GM18520 (cell line): ENCODE results near the gene ZNF584.
A peak's percentile ranks its signal among the peaks of the same experiment; 100 is the strongest.
"Not testable (repeated sequence)": the region's sequence is repeated elsewhere in the genome, so short reads cannot be mapped to it uniquely, and the experiment has no call there.

ENCODE experiments used
- ATAC-seq: cut with Tn5 transposase; IDR thresholded peaks from one replicate; pipeline ENCODE4 v1.9.1; 2021; ENCODE audit not compliant: unreplicated experiment

Gene ZNF584

DNA sequence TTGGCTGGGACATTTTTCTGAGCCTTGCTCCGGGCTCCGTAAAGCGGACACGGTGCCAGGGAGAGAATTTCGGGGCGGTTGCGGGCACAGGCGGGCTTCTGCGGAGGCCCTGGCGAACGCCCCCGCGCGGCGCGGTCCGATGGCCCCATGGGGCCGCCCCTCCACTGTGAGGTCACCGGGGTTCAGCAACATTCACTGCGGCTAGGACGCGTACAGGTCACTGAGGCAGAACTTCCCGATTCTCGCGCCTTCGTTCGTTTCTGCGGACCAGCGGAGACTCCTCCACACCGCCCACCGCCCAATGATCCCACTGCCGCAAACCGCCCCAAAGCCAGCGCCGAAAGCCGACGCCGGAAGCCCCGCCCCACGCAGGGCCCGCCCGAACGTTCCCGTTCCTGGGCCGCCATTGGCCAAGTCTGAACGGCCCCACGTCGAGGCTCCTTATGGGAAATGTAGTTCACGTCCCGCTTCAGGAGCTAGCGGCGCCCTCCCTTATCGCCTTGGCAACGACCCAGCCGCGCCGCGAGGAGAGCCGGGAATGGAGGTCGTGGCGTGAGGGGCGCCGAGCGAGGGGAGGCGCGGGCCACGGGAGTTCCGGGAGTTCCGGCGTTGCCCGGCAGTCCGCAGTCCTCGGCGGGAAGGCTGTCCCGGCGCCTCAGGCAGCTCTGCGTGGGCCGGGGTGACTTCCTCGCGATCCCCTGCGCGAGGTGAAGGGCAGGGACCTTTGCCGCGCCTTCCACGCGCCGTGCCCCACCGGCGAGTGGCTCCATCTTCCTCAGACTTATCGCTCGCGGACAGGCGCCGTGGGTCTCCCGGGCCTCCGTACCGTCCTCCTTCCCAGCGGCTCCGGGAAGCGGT lies at the start of gene ZNF584:
TSS of gene ZNF584 (plus strand) at position 498 of the 858 bp plus-strand sequence. CDS start 499 bp downstream, outside the sequence.
- ATAC-seq: peak; percentile 89

DNA sequence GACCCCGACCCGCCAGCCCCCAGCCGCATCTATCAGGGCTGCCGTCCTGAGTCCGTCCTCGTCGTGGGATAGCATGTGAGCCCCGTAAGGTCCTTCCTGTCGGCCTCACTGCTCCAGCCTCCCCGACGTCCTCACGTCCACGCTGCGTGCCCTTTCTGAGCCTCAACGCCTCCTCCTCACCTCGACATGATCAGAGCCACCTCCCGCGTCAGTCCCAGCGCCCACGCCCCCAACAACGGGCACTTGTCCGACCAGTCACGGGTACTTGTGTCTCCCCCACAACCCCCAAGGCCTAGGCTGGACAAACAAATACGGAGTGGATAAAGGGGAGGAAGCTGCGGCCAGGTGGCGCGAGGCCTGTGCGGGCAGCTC lies 46.6 kb upstream of the ZNF584 start:
- peak; percentile 3 for ATAC-seq

DNA sequence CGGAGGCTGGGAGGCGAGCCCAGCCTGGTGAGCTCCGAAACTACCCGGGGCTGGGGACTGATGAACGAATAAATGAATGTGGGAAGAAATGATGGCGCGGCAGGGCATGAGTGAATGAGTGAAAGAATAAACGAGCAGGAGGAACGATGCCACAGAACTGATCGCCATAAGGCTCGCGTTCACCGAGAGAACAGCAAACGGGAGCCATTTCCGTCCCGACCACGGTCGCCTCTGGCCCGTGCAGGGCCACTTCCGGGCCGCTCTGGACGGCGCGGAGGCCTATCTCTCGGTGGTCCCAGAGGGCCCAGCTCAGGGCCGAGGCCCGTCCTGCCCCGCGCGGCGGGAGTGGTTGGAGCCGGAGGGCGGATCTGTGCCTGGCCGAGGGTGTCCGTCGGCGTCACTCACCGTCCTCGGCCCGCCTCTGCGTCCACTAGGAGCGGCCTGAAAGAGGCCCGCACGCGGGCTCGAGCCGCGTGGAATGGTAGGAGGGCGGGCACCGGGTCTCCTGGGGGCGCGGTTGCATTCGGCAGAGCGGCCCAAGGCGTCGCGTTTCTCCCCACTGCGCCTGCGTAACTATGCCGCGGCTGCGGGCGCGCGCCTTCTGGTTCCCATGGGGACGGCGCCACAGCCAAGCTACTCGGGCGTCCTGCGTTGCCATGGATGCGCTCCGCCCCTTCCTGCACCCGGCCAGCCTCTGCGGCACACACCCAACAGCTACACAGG lies 46.0 kb upstream of the ZNF584 start, which contains the start of gene ZNF497:
TSS of gene ZNF497 (minus strand) at position 480 of the 723 bp plus-strand sequence. CDS start 5,116 bp downstream, outside the sequence.
- peak; percentile 89 for ATAC-seq

DNA sequence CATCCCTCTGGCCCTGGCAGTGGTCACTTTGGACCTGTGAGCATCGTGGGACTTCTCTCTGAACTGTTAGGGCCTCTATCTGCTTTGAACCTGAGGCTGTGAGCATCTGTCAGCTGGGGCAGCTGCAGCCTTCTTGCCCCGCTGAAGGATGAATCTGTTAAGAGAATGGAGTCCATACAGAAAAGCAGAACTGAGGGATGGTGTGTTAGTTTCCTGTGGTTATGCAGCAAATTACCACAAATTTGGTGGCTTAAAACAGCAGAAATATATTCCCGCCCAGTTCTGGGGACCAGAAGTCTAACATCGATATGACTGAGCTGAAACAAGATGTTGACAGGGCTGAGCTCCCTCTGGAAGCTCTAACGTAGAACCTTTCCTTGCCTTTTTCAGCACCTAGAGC lies 44.3 kb upstream of the ZNF584 start:
- no peak for ATAC-seq

DNA sequence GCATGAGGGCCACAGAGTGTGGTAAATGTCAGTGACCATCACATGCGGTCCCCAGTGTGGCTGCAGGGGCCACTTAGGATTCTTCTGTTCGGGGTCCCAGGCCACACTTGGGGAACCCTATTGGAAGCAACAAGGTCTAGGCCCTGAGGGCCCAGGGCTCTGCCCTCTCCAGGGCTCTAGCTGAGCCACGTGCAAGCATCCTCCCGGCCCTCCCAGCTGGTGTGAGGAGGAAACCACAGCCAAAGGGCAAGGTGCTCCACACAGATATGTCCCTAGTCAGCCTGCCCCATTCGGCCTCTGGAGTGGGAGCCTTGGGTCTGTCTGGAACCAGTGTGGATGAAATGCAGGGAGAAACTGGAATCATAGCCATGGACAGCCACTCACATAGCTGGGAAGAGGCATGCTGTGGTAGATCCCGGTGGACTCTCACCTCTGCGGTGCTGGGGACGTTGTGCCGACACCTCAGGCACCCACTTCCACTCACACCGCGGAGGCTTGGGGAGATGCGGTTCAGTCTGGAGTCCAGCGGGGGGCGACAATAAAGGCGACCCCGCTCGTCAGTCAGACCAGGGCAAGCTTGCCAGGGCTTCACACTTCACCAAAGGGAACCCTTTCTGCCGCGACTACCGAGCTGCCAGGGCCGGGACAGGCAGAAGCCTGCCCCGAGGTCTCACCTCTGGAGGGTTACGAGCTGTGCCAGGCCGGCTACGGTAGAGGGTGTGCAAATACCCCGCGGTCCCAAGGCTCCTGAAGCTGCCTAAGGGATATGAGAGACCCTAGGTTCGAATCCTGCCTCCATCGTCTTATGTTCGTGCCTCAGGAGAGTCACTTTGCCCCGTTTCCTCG lies 41.6 kb upstream of the ZNF584 start:
- ATAC-seq: no peak

DNA sequence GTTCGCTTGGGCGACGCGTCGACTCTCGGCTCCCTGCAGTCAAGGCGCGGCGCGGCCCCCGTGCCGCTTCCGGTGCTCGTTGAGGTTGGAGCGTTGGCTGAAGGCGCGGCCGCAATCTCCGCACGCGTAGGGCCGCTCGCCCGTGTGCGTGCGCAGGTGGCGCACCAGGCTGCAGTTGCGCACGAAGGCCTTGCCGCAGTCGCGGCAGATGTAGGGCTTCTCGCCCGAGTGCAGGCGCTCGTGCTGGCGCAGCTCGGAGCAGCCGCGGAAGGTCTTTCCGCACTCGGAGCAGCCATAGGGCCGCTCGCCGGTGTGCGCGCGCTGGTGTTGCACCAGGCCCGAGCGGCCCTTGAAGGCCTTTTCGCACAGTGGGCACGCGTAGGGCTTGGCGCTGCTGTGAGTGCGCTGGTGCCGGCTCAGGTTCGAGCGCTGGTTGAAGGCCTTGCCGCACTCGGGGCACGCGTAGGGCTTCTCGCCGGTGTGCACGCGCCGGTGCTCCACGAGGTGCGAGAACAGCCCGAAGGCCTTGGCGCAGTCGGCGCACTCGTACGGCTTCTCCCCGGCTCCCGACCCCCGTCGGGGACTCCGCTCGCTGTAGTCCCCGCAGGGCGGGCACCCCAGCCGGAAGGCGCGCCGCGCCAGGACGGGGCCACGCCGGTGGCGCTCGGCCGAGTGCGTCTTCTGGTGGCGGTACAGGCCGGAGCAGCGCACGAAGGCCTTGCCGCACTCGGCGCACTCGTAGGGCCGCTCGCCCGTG lies 40.6 kb upstream of the ZNF584 start:
- no peak for ATAC-seq

DNA sequence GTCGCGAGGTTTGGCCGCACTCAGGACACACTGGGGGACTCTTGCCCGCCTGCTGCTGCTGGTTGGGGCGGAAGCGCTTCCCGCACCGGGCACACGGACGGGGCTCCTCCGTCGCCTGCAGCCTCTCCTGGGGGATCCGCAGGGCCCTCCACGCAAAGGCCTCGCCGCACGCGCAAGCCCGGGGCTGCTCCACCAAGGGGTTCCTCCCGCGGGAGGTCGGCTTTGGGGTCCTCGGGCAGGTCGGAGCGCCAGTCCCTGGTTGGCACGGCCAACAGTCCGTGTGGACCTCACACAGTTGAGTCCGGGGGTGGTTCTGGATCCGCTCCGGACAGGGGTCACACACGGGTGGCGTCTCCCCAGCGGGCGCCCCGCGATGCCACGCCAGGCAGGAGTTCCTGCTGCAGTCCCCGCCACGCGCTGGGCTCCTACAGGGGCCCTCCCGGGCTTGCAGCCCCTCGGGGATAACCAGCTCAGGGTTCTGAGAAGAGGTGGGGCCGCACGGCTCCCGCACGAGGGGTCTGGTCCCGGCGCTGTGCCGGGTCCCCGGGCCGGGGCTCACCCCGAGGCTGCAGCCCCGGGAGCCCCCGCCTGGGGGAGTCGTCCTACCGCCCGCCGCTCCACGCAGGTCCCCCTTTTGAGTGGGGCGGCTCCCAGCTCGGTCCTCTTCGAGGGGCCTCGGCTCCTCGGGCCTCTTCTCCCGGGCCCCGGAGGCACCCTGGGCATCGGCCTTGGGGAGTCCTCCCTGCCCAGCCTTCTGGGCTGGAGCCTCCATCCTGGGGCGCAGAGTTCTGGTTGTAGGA lies 39.7 kb upstream of the ZNF584 start:
- ATAC-seq: no peak

DNA sequence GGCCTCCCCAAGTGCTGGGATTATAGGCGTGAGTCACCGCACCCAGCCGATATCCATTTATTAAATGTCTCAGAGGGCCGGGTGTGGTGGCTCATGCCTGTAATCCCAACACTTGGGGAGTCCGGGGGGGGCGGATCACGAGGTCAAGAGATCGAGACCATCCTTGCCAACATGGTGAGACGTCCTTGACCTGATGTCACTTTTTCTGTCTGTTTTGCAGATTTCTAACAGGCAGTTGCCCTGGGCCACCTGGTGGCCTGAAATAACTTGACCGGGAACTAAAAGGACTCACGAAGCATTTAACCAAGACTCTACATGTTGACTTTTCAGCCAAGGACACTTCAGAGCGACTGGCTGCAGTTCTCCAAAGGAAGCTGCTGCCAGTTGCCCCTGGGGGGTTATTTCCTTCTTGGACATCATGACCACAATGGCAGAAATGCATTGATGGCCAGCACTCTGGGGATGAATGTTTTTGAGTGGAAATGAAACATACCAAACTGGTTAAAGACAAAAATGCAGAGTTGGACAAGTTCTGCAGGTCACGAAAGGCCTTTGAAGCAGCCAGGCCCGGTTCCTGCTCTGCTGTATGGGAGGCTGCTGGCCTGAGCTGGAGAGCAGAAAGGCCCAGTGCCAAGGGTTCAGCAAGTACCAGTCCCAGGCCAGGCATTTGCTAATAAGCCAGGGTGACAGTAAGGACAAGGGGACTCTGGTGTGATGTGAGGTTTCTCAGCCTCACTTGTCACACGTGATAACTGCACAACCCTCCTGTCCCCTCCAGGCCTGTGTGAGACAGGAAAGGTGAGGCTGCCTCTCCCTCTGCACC lies 35.9 kb upstream of the ZNF584 start:
- ATAC-seq: no peak

DNA sequence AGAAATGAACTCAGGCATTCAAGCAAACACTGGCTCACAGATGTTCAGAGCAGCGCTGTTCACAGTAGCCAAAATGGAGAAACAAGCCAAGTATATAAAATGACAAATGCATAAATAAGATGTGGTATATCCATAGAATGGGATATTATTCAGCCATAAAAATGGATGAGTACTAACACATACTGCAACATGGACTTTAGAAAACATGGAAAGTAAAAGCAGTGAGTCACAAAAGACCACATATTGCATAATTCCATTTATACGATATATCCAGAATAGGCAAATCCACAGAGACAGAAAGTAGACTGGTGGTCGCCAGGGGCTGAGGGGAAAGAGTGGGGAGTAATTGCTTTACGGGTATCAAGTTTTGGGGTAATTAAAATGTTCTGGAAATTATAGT lies 34.2 kb upstream of the ZNF584 start:
- ATAC-seq: no peak

DNA sequence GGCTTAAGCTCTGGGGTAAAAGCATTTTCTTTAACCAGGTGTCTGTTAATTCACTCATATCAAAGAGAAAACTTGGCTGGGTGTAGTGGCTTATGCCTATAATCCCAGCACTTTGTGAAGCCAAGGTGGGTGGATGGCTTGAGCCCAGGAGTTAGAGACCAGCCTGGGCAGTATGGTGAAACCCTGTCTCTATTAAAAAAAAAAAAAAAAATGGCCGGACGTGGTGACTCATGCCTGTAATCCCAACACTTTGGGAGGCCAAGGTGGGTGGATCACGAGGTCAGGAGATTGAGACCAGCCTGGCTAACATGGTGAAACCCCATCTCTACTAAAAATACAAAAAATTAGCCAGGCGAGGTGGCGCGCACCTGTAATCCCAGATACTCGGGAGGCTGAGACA lies 31.7 kb upstream of the ZNF584 start:
- not testable (repeated sequence) for ATAC-seq

DNA sequence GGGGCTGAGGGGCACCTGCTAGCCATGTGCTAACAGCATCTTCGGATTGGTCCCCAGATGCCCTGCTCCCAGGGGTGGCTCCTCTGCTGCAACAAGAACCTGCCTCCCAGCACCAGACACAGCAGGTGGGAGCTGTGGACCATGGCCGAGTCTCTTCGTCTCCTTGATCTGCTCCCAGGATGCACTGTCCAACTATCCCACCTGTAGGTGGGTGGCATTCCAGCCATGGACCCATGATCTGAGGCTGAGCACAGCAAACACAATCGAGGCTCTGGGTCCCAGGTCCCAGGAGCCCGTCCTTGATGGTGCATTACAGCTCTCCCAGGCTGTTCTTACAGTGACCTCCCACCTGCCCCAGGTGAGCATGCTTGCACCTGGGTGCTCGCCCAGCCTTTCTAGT lies 29.2 kb upstream of the ZNF584 start:
- no peak for ATAC-seq

DNA sequence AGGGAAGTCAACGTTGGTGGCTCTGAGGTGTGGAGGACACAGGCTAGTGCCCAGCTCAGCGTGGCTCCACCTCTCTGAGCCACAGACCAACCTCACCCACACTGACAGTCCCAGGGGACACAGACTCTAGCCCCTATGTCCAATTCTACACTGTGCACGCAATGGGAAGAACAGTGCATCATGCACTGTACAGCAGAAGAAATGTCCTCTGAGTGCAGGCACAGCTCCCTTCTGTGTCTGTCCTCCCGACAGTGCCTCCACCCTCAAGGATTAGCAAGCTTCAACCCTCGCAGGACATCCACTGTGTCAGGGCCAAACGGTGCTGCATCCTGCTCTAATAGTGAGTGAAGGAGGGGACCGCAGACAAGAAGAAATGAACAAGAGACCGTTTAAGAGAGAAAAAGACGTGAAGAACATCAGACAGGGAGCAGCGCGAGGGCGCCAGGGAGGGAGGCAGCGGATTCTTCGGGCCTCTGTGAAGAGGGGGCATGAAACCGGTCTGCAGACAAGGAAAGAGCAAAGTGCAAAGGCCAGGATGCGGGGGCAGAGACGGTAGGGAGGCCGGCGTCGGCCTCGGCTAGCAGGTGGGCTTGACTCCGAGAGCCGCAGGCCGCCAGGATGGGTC lies 28.3 kb upstream of the ZNF584 start:
- no peak for ATAC-seq

DNA sequence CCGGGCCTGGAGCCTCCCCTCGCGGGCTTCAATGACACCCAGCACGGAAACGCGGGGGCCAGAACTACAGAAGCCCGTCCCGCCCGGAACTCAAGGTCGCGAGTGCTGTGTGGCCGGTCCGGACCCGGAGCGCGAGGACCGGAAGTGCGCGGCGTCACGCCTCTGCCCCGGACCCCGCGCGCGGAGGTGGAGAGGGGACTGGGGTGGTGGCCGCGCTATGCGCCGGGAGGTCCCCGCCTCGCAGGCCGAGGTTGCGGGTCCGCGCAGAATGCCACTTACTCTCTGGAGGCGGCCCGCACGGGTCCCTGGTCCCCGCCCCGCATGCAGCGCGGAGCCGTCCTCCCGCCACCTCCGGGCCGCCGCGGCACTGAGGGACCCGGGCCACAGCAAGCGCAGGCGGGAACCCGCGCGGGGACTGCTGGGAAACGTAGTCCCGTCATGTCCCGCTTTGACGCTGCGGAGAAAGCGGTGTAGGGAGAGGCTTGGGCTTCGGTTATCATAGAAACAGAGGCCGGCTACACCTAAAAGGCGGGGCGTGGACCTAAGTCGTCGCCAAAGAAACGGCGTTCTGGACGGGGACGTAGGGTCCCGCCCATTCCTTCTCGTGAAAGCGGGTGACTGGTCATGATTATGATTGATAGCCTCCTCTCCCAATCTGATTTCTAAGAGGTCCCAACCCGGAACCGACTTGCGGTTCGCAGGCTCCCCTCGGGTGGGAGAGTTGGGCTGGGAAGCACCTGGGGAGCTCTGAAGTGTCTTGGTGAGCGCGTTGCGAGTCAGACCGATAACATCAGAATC lies 27.6 kb upstream of the ZNF584 start, which contains the start of gene ZNF837:
TSS of gene ZNF837 (minus strand) at position 369 of the 798 bp plus-strand sequence. CDS start 11,698 bp downstream, outside the sequence.
- ATAC-seq: peak; percentile 75

DNA sequence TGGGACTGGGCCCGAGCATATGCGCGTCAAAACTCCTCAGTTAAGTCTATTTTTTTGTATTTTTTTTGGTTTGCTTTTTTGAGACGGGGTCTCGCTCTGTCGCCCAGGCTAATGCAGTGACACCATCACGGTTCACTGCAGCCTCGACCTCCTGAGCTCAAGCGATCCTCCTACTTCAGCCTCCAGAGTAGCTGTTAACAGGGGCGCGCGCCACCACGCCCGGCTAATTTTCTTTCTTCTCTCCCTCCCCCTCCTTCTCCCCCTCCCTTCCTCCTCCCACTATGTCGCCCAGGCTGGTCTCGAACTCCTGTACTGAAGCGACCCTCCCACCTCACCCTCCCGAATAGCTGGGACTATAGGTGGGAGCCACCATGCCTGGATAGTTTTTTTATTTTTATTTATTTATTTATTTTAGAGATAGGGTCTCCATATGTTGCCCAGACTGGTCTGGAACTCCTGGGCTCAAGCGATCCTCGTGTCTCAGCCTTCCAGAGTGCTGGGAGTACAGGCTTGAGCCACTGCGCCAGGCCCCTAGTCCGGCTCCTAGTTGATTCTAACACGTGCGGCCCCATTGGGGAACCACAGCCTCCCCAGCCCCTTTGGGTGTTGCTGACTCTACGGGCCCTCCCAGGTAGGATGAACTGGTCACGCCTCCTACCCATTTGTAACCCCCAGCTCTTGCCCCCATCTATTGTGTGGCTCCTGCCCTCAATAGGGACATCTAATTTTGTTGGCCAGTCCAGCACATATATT lies 26.8 kb upstream of the ZNF584 start:
- no peak for ATAC-seq

DNA sequence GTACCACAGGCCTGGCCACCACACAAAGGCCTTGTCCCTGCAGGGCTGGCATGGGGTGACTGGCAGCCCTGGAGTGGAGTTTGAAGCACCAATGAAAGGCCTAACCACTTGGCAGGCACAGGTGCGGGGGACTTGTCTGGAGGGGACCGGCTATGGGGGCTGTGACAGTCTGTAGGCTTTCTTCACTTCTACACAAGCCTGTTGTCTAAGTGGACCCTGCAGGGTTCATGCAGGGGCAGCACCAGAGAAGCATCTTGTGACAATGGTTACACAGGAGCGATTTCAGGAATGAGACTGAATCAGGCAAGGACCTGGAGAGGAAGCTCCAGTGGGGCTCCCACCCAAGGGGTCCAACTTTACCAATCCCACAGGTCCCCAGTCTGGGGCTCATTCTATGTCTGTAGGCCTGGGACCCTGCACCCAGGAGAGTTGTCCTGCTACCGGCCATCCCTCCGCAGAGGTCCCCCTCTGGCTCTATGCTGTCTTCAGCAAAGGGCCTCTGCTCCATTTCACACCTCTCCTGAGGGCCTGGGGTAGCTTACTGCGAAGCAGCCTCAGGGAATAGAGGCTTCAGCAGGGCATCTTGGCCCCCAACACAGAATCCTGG lies 25.3 kb upstream of the ZNF584 start:
- no peak for ATAC-seq

DNA sequence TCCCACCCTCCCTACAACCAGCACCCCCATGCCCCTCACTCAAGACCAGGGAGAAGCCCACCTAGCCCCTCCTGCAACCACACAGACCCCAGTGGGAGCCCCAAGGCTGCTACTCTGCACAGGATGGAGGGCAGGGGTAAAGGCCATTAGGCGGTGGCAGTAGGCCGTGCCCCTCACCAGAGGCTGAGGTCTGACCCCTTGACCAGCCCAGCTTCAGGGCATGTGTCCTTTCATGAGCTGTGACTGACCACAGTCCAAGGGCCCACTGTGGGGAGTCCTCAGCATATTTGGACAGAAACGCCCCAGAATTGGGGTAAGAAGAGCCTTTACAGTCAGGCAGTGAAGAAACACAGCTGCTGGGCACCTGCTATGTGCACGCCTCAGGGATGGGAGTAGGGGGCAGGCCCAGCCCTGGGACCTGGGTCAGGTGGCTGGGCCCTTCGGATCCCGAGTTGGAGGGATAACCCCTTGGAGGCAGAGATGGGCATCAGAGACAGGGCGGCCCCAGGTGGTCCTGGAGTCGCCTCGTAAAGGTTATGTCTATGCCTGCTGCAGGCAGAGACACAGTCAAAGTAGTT lies 23.0 kb upstream of the ZNF584 start:
- no peak for ATAC-seq
